H9 (cell line): ENCODE results near the gene ST6GAL2. TPM values are rescaled to one million over a fixed set of nuclear protein-coding genes. Genes with fewer than 3 reads are reported as not detected.

Experiments used
- DNase-seq: peaks from one replicate; pipeline ENCODE4 v3.0.0-alpha.2; 2017
- H2AFZ ChIP-seq: one replicate; pipeline ENCODE4 v1.6.1; 2013; ENCODE audit warnings: mild to moderate bottlenecking, low read length, control low read depth, moderate library complexity
- H2AK5ac ChIP-seq: 2 replicates; pipeline ENCODE4 v1.6.1; 2013; ENCODE audit warnings: low read length, control low read depth, mixed read lengths; ENCODE audit not compliant: insufficient read length
- H2BK120ac ChIP-seq: one replicate; pipeline ENCODE4 v1.6.1; 2013; ENCODE audit warnings: low read depth, mild to moderate bottlenecking, low read length, control low read depth, inconsistent platforms; ENCODE audit not compliant: poor library complexity, severe bottlenecking
- H2BK12ac ChIP-seq: 2 replicates; pipeline ENCODE4 v1.6.1; 2013; ENCODE audit warnings: low read length, control low read depth, mixed read lengths, low read depth; ENCODE audit not compliant: insufficient read length
- H2BK15ac ChIP-seq: 2 replicates; pipeline ENCODE4 v1.6.1; 2013; ENCODE audit warnings: low read depth, low read length, control low read depth
- H2BK20ac ChIP-seq: one replicate; pipeline ENCODE4 v1.6.1; 2013; ENCODE audit warnings: low read depth, mild to moderate bottlenecking, low read length, control low read depth, inconsistent platforms; ENCODE audit not compliant: poor library complexity, severe bottlenecking
- H2BK5ac ChIP-seq: 2 replicates; pipeline ENCODE4 v1.6.1; 2013; ENCODE audit warnings: low read length, control low read depth, mixed read lengths; ENCODE audit not compliant: insufficient read length
- H3K14ac ChIP-seq: 2 replicates; pipeline ENCODE4 v1.6.1; 2013; ENCODE audit warnings: low read length, control low read depth; ENCODE audit not compliant: insufficient read depth
- H3K18ac ChIP-seq: 2 replicates; pipeline ENCODE4 v1.6.1; 2013; ENCODE audit warnings: low read depth, mild to moderate bottlenecking, mixed read lengths, low read length, control low read depth; ENCODE audit not compliant: insufficient read length
- H3K23ac ChIP-seq: 2 replicates; pipeline ENCODE4 v1.6.1; 2013; ENCODE audit warnings: low read length, control low read depth, mixed read lengths, low read depth; ENCODE audit not compliant: insufficient read length
- H3K23me2 ChIP-seq: 2 replicates; pipeline ENCODE4 v1.6.1; 2013; ENCODE audit warnings: low read depth, mild to moderate bottlenecking, mixed read lengths, low read length, control low read depth; ENCODE audit not compliant: insufficient read length, poor library complexity, severe bottlenecking
- H3K27ac ChIP-seq: 2 replicates; pipeline ENCODE4 v1.5.1; 2013; ENCODE audit warnings: low read length, control low read depth, mixed read lengths, low read depth; ENCODE audit not compliant: insufficient read length
- H3K27me3 ChIP-seq: 2 replicates; pipeline ENCODE4 v1.6.1; 2013; ENCODE audit warnings: low read length, control low read depth, inconsistent platforms; ENCODE audit not compliant: insufficient read depth
- H3K4ac ChIP-seq: 2 replicates; pipeline ENCODE4 v1.6.1; 2013; ENCODE audit warnings: low read depth, mild to moderate bottlenecking, control low read depth, inconsistent platforms, low read length, moderate library complexity
- H3K4me1 ChIP-seq: 2 replicates; pipeline ENCODE4 v1.6.1; 2013; ENCODE audit warnings: low read length, control low read depth, inconsistent platforms; ENCODE audit not compliant: insufficient read depth
- H3K4me2 ChIP-seq: 2 replicates; pipeline ENCODE4 v1.6.1; 2013; ENCODE audit warnings: low read length, control low read depth, mixed read lengths; ENCODE audit not compliant: insufficient read length, insufficient read depth
- H3K56ac ChIP-seq: 2 replicates; pipeline ENCODE4 v1.6.1; 2013; ENCODE audit warnings: low read depth, mild to moderate bottlenecking, mixed read lengths, low read length, control low read depth; ENCODE audit not compliant: insufficient read length
- H3K79me1 ChIP-seq: 2 replicates; pipeline ENCODE4 v1.6.1; 2013; ENCODE audit warnings: low read depth, mild to moderate bottlenecking, moderate library complexity, low read length, control low read depth, inconsistent platforms; ENCODE audit not compliant: insufficient read depth, poor library complexity, severe bottlenecking
- H3K79me2 ChIP-seq: 2 replicates; pipeline ENCODE4 v1.6.1; 2013; ENCODE audit warnings: low read length, control low read depth, inconsistent platforms; ENCODE audit not compliant: insufficient read depth
- H3K9ac ChIP-seq: 2 replicates; pipeline ENCODE4 v1.6.1; 2013; ENCODE audit warnings: low read length, control low read depth, mixed read lengths; ENCODE audit not compliant: insufficient read length; ENCODE audit errors: extremely low read depth
- H3K9me3 ChIP-seq: one replicate; pipeline ENCODE4 v1.6.1; 2013; ENCODE audit warnings: low read depth, low read length, inconsistent platforms; ENCODE audit not compliant: control insufficient read depth
- H3T11ph ChIP-seq: one replicate; pipeline ENCODE4 v1.6.1; 2013; ENCODE audit warnings: mild to moderate bottlenecking, low read length, control low read depth, inconsistent platforms
- H4K20me1 ChIP-seq: one replicate; pipeline ENCODE4 v1.6.1; 2013; ENCODE audit not compliant: control insufficient read depth, insufficient read length, insufficient read depth
- H4K5ac ChIP-seq: 2 replicates; pipeline ENCODE4 v1.6.1; 2013; ENCODE audit warnings: low read depth, mild to moderate bottlenecking, mixed read lengths, low read length, control low read depth; ENCODE audit not compliant: insufficient read length
- H4K8ac ChIP-seq: replicated peaks from 2 replicates; pipeline ENCODE4 v1.6.1; 2013; ENCODE audit warnings: low read length, control low read depth, mixed read lengths, low read depth; ENCODE audit not compliant: insufficient read length
- H4K91ac ChIP-seq: 2 replicates; pipeline ENCODE4 v1.6.1; 2013; ENCODE audit warnings: low read depth, mild to moderate bottlenecking, moderate library complexity, mixed read lengths, low read length, control low read depth; ENCODE audit not compliant: insufficient read length
- H3K27ac Mint-ChIP-seq, 3 experiments: 2 replicates in 2 of 3; 3 replicates in 1 of 3; pipeline ENCODE4 v1.8.0; 2020 to 2021; ENCODE audit warnings: mixed read lengths in 3 of 3, mild to moderate bottlenecking in 1 of 3, moderate library complexity in 1 of 3
- H3K27me3 Mint-ChIP-seq: 2 replicates; pipeline ENCODE4 v1.8.0; 2021; ENCODE audit warnings: low read depth, mild to moderate bottlenecking, moderate library complexity, mixed read lengths
- H3K36me3 Mint-ChIP-seq, 3 experiments: 2 replicates in 2 of 3; 3 replicates in 1 of 3; pipeline ENCODE4 v1.8.0; 2020 to 2021; ENCODE audit warnings: low read depth in 3 of 3, mixed read lengths in 3 of 3; ENCODE audit not compliant: insufficient read depth in 1 of 3
- H3K4me1 Mint-ChIP-seq, 2 experiments: 2 replicates each; pipeline ENCODE4 v1.8.0; 2020; ENCODE audit warnings: mixed read lengths in 2 of 2
- H3K4me3 Mint-ChIP-seq, 2 experiments: 2 replicates in 1 of 2; 3 replicates in 1 of 2; pipeline ENCODE4 v1.8.0; 2020 to 2021; ENCODE audit warnings: mild to moderate bottlenecking in 2 of 2, mixed read lengths in 2 of 2, moderate library complexity in 1 of 2
- H3K9me3 Mint-ChIP-seq, 2 experiments: 2 replicates in 1 of 2; 3 replicates in 1 of 2; pipeline ENCODE4 v1.8.0; 2020; ENCODE audit warnings: mild to moderate bottlenecking in 2 of 2, mixed read lengths in 2 of 2, moderate library complexity in 1 of 2
- WGBS: extraction: QIAGEN DNeasy Blood & Tissue Kit; methylation state at CpG from one replicate; pipeline ENCODE4 v1.1.7; 2013; ENCODE audit warnings: missing lambda C conversion rate, low lambda C conversion rate, mixed read lengths; ENCODE audit not compliant: insufficient read length; ENCODE audit errors: extremely low coverage; 5-methylcytosine and 5-hydroxymethylcytosine counted together
- total RNA-seq: library from RNA; stranded (reverse); gene quantifications from 2 replicates; pipeline ENCODE4 v1.2.1, GENCODE V29; 2021
- TF ChIP-seq, protein P1 (sequence below): fragments of 200-600 bp; sonication (generic); conservative IDR thresholded peaks from 3 replicates; pipeline ENCODE4 v1.8.0; 2021; ENCODE audit warnings: antibody characterized with exemption, mild to moderate bottlenecking

Gene ST6GAL2
- total RNA-seq, 1 experiment from 2014 or later = 7.6 TPM

DNA sequence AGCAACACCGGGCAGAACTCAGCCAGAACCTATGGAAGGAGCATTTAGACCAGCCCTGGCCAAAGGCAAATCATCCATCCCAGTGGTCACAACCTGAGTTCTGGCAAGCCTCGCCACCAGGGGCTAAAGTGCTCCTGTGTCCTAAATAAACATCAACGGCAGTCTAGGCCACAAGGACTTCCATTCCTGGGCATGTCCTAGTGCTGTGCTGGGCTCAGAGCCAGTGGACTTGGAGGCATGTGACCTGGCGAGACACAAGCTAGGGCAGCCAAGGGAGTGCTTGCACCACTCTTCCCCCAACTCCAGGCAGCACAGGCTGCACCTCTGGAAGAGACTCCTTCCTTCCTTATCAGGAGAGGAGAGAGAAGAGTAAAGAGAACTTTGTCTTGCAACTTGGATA lies 69.0 kb downstream of the ST6GAL2 start:
- Mint-ChIP-seq H3K4me3 (no peak overlapping the region), H3K27me3 (no peaks in the 10 kb centered on the region), H3K4me1 (no peaks in the 10 kb centered on the region), H3K27ac (no peak overlapping the region), H3K9me3 (no peaks in the 10 kb centered on the region), H3K36me3 (peaks cover 11 to 17% (median 15%) of the 10 kb centered on the region in 3 experiments)
- H4K5ac ChIP-seq = no peak overlapping the region
- H3K79me1 ChIP-seq = no peaks in the 10 kb centered on the region
- no peaks in the 10 kb centered on the region for H3K23me2 ChIP-seq
- no peak overlapping the region for H4K91ac ChIP-seq
- no peak overlapping the region for H2BK15ac ChIP-seq
- no peak overlapping the region for H3K9ac ChIP-seq
- H3K79me2 ChIP-seq = no peaks in the 10 kb centered on the region
- H2BK12ac ChIP-seq = no peak overlapping the region
- no peak for DNase-seq
- H3K18ac ChIP-seq = no peak overlapping the region
- H3K4me1 ChIP-seq = no peaks in the 10 kb centered on the region
- no peak overlapping the region for H2AFZ ChIP-seq
- H3K14ac ChIP-seq = no peak overlapping the region
- H3K4me2 ChIP-seq = no peak overlapping the region
- H3K27me3 ChIP-seq = no peaks in the 10 kb centered on the region
- H2AK5ac ChIP-seq = no peak overlapping the region
- H3K9me3 ChIP-seq = no peaks in the 10 kb centered on the region
- no peak overlapping the region for H3K4ac ChIP-seq
- no peak overlapping the region for H3K27ac ChIP-seq
- H4K8ac ChIP-seq = no peak overlapping the region
- no peak overlapping the region for H3K23ac ChIP-seq
- no peak overlapping the region for H2BK5ac ChIP-seq
- no peak overlapping the region for H2BK120ac ChIP-seq
- H2BK20ac ChIP-seq = no peak overlapping the region
- WGBS = no CpG with 5 or more reads among the region's 4 CpGs
- TF ChIP-seq, protein P1, sequence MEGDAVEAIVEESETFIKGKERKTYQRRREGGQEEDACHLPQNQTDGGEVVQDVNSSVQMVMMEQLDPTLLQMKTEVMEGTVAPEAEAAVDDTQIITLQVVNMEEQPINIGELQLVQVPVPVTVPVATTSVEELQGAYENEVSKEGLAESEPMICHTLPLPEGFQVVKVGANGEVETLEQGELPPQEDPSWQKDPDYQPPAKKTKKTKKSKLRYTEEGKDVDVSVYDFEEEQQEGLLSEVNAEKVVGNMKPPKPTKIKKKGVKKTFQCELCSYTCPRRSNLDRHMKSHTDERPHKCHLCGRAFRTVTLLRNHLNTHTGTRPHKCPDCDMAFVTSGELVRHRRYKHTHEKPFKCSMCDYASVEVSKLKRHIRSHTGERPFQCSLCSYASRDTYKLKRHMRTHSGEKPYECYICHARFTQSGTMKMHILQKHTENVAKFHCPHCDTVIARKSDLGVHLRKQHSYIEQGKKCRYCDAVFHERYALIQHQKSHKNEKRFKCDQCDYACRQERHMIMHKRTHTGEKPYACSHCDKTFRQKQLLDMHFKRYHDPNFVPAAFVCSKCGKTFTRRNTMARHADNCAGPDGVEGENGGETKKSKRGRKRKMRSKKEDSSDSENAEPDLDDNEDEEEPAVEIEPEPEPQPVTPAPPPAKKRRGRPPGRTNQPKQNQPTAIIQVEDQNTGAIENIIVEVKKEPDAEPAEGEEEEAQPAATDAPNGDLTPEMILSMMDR = no peak
- H3T11ph ChIP-seq = no peak overlapping the region
- H3K56ac ChIP-seq = no peak overlapping the region
- H4K20me1 ChIP-seq = no peaks in the 10 kb centered on the region
